ENCODE data around the gene TIRAP. TPM values are rescaled to one million over a fixed set of nuclear protein-coding genes. Genes with fewer than 3 reads are reported as not detected.

The TIRAP gene
- total and polyA plus RNA-seq, 5 donors = 5.8 to 9.7 (median 9.5) TPM

DNA sequence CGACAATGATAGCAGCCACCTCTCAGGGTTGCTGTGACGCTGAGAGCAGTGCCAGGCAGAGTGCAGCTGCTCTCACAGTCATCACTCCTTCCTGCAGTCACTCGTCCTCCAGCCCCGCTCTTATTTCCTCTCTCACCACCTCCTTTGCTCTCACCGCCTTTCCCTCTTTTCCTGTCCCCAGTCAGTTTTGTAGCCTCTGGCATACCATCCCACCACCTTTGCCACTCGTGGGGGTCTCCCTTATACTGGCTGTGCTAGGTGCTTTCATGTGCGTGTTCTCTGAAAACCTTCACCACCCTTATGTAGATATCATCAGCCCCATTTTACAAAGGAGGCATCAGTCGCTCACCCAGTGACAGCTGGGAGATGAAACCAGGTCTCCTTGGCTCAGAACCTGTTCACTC is 53.2 kb downstream of the TIRAP start:
- DNase-seq (peak in 1 of 3 donors; percentile 28), ATAC-seq (no peak)
- WGBS = 59% methylated on average over 8 of the region's 8 CpGs
- no peak overlapping the region for H3K27ac ChIP-seq (ENCODE audit: low read length)
- intact Hi-C loops (cut with DNase I) = no loop called here
- H3K27me3 ChIP-seq (ENCODE audit: control insufficient read depth, insufficient read depth) = no peaks in the 10 kb centered on the region
- peaks cover 21% of the 10 kb centered on the region for H3K4me1 ChIP-seq (ENCODE audit: control insufficient read depth, insufficient read depth, low read length)
- H3K4me3 ChIP-seq (ENCODE audit: low read length) = no peak overlapping the region
- H3K9me3 ChIP-seq (ENCODE audit: control insufficient read depth, low read length) = no peaks in the 10 kb centered on the region

DNA sequence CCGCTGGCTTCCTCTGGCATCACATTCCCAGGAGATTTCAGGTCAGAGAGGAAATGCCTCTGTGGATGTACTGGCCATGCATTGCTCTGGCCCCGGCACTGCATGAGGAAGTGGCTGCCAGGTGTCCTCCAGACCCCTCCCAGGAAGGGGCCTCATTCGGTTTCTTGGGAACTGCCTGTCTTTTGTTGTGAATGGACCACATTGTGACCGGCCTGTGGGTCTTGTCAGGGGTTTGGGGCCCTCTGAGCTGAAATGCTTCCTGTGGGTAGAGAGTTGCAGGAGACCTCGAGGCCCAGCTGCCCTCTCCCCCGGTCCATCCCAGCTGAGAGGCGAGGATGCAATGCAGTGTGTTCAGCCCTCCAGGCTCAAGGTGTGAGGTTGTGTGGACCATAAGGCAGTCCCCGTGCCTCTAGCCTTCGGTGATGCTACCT is 53.8 kb downstream of the TIRAP start:
- 63% methylated on average over 9 of the region's 9 CpGs for WGBS
- DNase-seq (peak in 2 of 3 donors; percentile 31 to 52), ATAC-seq (no peak)
- no peaks in the 10 kb centered on the region for H3K27me3 ChIP-seq (ENCODE audit: control insufficient read depth, insufficient read depth)
- H3K4me3 ChIP-seq (ENCODE audit: low read length) = no peak overlapping the region
- intact Hi-C loops (cut with DNase I) = no loop called here
- no peaks in the 10 kb centered on the region for H3K9me3 ChIP-seq (ENCODE audit: control insufficient read depth, low read length)
- no peak overlapping the region for H3K27ac ChIP-seq (ENCODE audit: low read length)
- H3K4me1 ChIP-seq (ENCODE audit: control insufficient read depth, insufficient read depth, low read length) = peaks cover 21% of the 10 kb centered on the region

DNA sequence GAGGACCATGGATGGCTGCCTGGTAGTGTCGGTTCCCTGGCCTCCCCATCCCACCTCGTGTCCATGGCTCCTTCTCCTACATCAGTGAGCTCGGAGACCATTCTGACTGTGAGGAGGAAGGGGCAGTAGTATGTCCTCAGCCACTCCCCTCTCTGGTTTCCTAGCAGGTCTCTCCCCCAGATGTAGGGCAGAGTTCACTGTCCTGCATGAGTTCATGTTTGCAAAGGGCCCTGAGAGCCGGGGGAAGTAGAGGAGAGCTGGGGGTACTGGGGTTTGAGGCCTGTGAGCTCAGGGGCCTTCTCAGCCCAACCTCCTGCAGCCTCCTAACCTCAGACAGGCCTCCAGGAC is 54.2 kb downstream of the TIRAP start:
- Histone ChIP-seq H3K4me3 (ENCODE audit: low read length) (no peak overlapping the region), H3K4me1 (ENCODE audit: control insufficient read depth, insufficient read depth, low read length) (peaks cover 17% of the 10 kb centered on the region), H3K9me3 (ENCODE audit: control insufficient read depth, low read length) (no peaks in the 10 kb centered on the region), H3K27me3 (ENCODE audit: control insufficient read depth, insufficient read depth) (no peaks in the 10 kb centered on the region), H3K27ac (ENCODE audit: low read length) (no peak overlapping the region)
- ATAC-seq (no peak), DNase-seq (no peak)
- 73% methylated on average over 4 of the region's 4 CpGs for WGBS
- intact Hi-C loops (cut with DNase I) = no loop called here

DNA sequence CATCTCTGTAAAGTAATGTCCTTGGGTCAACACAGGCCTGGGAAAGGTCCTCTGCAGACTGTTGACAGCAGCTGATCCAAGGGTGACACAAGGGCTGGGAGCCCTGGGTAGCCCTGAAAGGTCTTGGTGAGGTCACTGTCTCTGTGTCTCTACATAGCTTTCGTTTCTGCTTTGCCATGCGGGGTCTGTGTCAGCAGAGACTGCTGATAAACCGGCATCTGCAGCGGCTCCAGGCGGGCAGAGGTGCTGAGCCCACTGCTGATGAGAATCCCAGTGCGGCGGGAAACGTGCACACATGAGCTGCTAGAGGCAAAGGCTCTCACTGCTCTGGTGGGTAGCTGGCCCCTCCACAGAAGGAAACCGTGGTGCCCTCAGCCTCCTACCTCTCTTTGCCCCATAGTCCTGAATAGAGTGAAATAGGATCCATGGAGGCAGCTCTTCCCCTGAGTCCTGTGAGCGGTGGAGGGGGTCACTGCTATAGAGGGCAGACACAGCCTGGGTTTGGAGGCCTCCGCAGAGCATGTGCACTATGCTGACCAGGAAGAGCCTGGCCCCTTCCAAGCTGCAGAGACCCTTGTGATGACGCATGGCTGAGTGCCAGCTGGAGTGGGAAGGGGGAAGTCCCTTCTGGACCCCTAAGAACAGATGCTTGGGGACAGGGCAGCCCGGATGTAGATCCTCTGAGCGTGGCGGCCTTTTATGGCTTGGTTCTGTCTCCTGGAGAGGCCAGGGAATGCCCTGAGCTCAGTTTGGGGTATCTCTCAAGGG is 54.8 kb downstream of the TIRAP start:
- ATAC-seq = no peak
- Histone ChIP-seq H3K27me3 (ENCODE audit: control insufficient read depth, insufficient read depth) (no peaks in the 10 kb centered on the region), H3K27ac (ENCODE audit: low read length) (no peak overlapping the region), H3K4me3 (ENCODE audit: low read length) (no peak overlapping the region), H3K4me1 (ENCODE audit: control insufficient read depth, insufficient read depth, low read length) (peaks cover 14% of the 10 kb centered on the region), H3K9me3 (ENCODE audit: control insufficient read depth, low read length) (no peaks in the 10 kb centered on the region)
- 77% methylated on average over 15 of the region's 15 CpGs for WGBS
- intact Hi-C loops (cut with DNase I) = no loop called here
- peak in 2 of 3 donors; percentile 41 to 54 for DNase-seq

DNA sequence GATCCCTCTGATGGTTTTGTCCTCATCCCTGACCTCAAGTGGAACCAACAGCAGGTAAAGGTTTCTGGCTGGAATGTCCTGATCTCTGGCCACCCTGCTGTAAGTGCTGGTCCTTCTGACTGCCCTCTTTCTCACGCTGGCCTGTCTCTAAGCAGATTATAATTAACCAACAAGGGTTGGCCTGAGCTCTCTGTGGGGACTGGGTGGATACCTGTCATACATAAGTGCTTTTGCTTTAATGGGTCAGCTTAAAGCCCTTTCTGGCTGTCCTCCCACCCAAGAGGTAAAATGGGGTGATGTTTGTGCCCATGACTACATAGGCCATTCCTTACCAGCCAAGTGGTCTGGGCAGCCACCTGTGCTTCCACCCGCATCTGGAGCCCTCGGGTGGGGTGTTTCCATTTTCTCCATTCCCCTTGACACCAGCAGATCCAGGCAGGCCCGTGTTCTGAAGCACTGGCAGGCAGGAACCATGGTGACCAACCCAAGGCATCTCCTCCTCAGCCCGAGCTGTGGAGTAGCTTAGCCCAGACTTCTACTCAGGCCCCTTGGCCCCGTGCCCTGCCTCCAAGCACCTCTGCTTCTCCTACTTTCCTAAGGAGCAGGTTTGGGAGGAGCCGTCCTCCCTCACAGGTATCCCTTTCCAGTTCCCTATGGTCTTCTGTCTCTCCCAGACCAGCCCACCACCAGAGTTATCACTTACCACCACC is 55.6 kb downstream of the TIRAP start:
- Histone ChIP-seq H3K9me3 (ENCODE audit: control insufficient read depth, low read length) (no peaks in the 10 kb centered on the region), H3K27me3 (ENCODE audit: control insufficient read depth, insufficient read depth) (no peaks in the 10 kb centered on the region), H3K27ac (ENCODE audit: low read length) (no peak overlapping the region), H3K4me3 (ENCODE audit: low read length) (no peak overlapping the region), H3K4me1 (ENCODE audit: control insufficient read depth, insufficient read depth, low read length) (peaks cover 14% of the 10 kb centered on the region)
- intact Hi-C loops (cut with DNase I) = no loop called here
- WGBS = 91% methylated on average over 7 of the region's 7 CpGs
- DNase-seq (peak in 2 of 3 donors; percentile 42 to 53), ATAC-seq (no peak)

DNA sequence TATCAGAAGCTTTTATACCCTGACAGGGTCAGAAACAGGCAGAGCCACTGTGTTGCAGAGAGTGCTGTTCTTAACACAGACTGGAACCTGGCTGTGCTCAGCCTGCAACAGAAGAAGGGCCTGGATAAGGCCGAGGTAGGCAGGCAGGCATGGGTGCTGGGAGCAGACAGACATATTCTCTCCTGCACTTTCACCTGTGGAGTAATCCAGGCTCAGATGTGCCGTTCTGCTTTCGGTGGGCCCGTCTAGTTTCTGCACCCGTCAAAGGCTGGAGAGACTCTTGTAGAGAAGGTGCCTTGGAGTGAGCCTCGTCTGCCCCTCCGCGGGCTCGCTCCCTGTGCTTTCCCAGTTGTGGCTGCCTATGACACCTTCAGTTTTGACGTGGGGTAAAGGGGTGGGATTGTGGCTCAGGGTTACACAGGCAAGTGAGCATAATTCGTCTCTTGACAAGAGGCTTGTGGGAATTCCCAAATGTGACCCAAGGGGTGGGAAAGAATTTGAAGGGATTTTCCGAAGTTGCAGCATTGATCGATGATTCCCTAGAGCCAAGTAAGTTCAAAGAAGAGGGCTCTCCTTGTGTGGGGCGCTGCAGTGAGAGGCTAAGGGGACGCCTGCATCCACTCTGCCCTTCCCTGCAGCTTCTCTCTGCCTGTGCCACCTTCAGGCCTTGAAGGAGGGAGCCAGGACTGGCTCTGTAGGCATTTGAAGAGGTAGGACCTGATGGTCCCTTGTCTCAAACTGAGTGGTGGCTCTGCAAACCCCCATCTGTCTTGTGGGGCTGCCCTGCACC is 56.4 kb downstream of the TIRAP start:
- H3K4me1 ChIP-seq (ENCODE audit: control insufficient read depth, insufficient read depth, low read length) = peaks cover 14% of the 10 kb centered on the region
- no peak overlapping the region for H3K4me3 ChIP-seq (ENCODE audit: low read length)
- intact Hi-C loops (cut with DNase I) = no loop called here
- DNase-seq (peak in 2 of 3 donors; percentile 23 to 52), ATAC-seq (no peak)
- H3K27ac ChIP-seq (ENCODE audit: low read length) = peak overlapping the region; percentile 20
- 82% methylated on average over 15 of the region's 15 CpGs for WGBS
- H3K27me3 ChIP-seq (ENCODE audit: control insufficient read depth, insufficient read depth) = no peaks in the 10 kb centered on the region
- no peaks in the 10 kb centered on the region for H3K9me3 ChIP-seq (ENCODE audit: control insufficient read depth, low read length)

DNA sequence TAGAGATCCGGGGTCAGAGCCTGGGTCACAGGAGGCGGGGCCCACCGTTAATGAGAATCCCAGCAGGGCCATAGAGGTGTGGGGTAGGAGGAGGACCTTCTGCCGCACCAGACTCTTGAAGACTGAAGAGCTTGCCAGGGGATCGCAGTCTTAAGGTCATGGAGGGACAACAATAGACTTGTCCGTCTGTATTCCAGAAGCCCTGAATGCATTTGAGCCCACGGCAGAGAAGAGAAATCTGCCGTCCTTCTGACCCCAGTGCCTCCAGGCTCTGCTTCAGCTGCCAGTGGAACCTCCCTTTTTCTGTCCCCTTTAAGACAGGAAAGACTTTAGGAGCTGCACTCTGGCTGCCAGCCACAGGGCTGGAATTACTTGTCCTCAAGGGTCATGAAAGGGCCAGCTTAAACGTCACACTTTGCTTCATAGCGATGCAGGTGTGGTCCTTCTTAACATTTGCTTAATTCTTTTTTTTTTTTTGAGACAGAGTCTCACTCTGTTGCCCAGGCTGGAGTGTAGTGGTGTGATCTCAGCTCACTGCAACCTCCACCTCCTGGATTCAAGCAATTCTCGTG is 57.1 kb downstream of the TIRAP start:
- intact Hi-C loops (cut with DNase I) = no loop called here
- no peaks in the 10 kb centered on the region for H3K27me3 ChIP-seq (ENCODE audit: control insufficient read depth, insufficient read depth)
- WGBS = 39% methylated on average over 11 of the region's 11 CpGs
- H3K4me1 ChIP-seq (ENCODE audit: control insufficient read depth, insufficient read depth, low read length) = peaks cover 13% of the 10 kb centered on the region
- ATAC-seq = peak; percentile 70 to 87
- H3K4me3 ChIP-seq (ENCODE audit: low read length) = no peak overlapping the region
- DNase-seq = peak; percentile 89 to 94 (median 91)
- H3K9me3 ChIP-seq (ENCODE audit: control insufficient read depth, low read length) = no peaks in the 10 kb centered on the region
- H3K27ac ChIP-seq (ENCODE audit: low read length) = peak overlapping the region; percentile 20

DNA sequence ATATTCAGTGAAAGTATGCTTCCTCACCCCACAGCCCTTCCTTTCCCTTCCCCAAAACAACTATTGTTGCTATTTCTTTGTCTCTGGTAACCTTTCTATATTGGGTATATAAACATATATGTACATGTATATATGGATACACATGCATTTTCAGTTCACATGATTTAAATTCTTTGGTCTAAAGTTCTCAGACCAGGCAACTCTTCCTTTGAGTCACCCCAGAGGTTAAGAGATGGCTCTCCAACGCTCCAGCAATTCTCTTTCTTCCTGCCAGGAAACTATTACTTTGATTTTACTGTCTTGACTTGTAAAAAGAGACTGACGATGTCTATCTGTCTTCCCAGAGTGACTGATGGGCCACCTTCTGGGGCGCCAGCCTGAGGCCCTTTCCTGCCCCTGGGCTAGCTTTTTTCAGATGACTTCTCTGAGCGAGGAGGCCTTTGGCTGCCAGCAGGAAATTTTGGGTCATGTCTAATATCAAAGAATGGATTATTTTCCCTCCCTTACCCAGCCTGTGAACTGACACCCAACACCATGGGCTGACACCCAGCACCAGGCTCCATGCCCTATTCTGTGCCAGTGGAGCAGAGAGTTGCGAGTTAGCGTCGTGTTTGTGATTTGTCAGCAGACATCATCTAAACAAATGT is 58.2 kb downstream of the TIRAP start:
- DNase-seq = peak in 2 of 3 donors; percentile 33 to 45
- H3K9me3 ChIP-seq (ENCODE audit: control insufficient read depth, low read length) = no peaks in the 10 kb centered on the region
- peaks cover 14% of the 10 kb centered on the region for H3K4me1 ChIP-seq (ENCODE audit: control insufficient read depth, insufficient read depth, low read length)
- no peak for ATAC-seq
- no peak overlapping the region for H3K4me3 ChIP-seq (ENCODE audit: low read length)
- H3K27ac ChIP-seq (ENCODE audit: low read length) = no peak overlapping the region
- intact Hi-C loops (cut with DNase I) = no loop called here
- no peaks in the 10 kb centered on the region for H3K27me3 ChIP-seq (ENCODE audit: control insufficient read depth, insufficient read depth)
- WGBS = 74% methylated on average over 7 of the region's 7 CpGs

DNA sequence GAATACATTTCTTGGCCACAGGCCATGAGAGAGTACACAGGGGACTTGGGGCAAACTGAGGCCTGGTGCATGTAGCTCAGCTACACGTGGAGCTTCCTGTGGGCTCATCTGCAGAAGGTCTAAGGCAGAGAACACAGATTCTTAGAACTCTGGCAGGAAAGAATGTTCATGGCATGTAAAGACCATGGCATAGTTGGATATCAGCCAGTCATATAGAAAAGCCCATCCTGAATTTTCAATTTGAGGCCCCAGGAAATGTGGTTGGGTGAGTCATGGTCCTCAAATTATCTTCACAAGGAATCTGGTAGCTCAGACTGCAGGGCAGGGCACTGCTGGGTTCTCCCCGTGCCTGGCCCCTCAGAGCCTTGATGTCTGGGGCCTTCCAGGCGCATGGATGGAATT is 58.9 kb downstream of the TIRAP start:
- H3K9me3 ChIP-seq (ENCODE audit: control insufficient read depth, low read length) = no peaks in the 10 kb centered on the region
- intact Hi-C loops (cut with DNase I) = no loop called here
- H3K27ac ChIP-seq (ENCODE audit: low read length) = no peak overlapping the region
- H3K27me3 ChIP-seq (ENCODE audit: control insufficient read depth, insufficient read depth) = no peaks in the 10 kb centered on the region
- no peak for ATAC-seq
- peaks cover 15% of the 10 kb centered on the region for H3K4me1 ChIP-seq (ENCODE audit: control insufficient read depth, insufficient read depth, low read length)
- DNase-seq = peak in 1 of 3 donors; percentile 22
- WGBS = 58% methylated on average over 3 of the region's 3 CpGs
- H3K4me3 ChIP-seq (ENCODE audit: low read length) = no peak overlapping the region

DNA sequence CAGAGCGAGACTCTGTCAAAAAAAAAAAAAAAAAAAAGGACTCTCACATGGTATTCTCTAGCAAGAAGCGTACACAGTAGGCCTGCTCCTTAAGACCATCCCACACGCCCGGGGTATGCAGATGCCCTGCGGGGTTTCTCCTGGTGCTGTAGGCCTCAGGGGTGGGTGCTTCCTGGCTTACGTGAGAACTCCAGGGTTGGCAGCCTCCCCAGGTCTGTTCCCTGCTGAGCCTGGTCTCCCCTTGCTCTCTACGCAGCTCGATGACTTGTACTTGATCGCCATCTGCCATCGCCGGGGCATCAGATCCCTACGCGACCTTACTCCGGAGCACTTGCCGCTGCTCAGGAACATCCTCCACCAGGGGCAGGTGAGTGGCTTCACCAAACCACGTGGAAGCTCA is 60.2 kb downstream of the TIRAP start:
- no peaks in the 10 kb centered on the region for H3K27me3 ChIP-seq (ENCODE audit: control insufficient read depth, insufficient read depth)
- intact Hi-C loops (cut with DNase I) = no loop called here
- whole genome bisulfite sequencing = 93% methylated on average over 16 of the region's 16 CpGs
- DNase-seq = peak in 2 of 3 donors; percentile 41 to 49
- H3K27ac ChIP-seq (ENCODE audit: low read length) = no peak overlapping the region
- no peak for ATAC-seq
- H3K4me3 ChIP-seq (ENCODE audit: low read length) = no peak overlapping the region
- H3K4me1 ChIP-seq (ENCODE audit: control insufficient read depth, insufficient read depth, low read length) = peaks cover 19% of the 10 kb centered on the region
- no peaks in the 10 kb centered on the region for H3K9me3 ChIP-seq (ENCODE audit: control insufficient read depth, low read length)

All from right cardiac atrium (tissue), 5 donors.